GM12891 (cell line): ENCODE data around the gene SUPT6H.

Source experiments
- POLR2A ChIP-seq: IDR thresholded peaks from 2 replicates; pipeline ENCODE4 v1.6.1; 2011; ENCODE audit warnings: low read depth, low read length, control low read depth
- POLR2AphosphoS5 ChIP-seq: IDR thresholded peaks from 2 replicates; pipeline ENCODE4 v1.6.1; 2011; ENCODE audit warnings: low read depth, low read length, control low read depth
- SPI1 ChIP-seq: IDR thresholded peaks from 2 replicates; pipeline ENCODE4 v1.6.1; 2011; ENCODE audit warnings: low read depth, low read length, control low read depth
- TAF1 ChIP-seq: IDR thresholded peaks from 2 replicates; pipeline ENCODE4 v1.6.1; 2011; ENCODE audit warnings: low read depth, low read length, control low read depth

DNA sequence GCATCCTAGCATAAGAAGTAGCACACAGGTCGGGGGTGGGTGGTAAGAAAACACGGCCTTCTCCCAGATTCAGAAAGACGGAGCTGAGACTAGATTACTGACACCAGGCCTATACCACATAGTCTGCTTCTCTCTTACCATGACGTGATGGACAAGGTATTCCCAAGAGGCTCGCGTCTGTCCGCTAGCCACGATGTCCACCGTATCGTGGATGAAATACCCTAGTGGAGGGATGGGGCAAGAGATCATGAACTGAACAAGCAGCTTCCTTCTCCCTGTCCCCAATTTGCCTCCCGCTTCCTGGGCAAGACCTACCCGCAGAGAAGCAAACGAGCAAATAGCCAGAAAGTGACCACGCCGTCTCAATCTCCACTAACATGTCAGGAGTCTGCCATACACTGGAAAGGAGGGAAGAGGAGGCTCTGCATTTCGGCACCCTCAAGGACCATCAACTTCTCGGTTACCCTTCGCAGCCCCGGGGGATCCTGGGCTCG lies 63.2 kb downstream of the SUPT6H start:
- TF ChIP-seq POLR2A (peak; percentile 91), POLR2AphosphoS5 (peak; percentile 88), SPI1 (0 out of 2 replicates have a peak, but pooled peaks have one; percentile 4), TAF1 (no peak)
